ENCODE data around the gene SPRED1. TPM values are rescaled to one million over a fixed set of nuclear protein-coding genes. Genes with fewer than 3 reads are reported as not detected.

SPRED1 gene
- total and polyA plus RNA-seq, 2 of the 4 experiments (the other 2 are of a cell fraction) = 6.6 to 17.9 TPM

DNA sequence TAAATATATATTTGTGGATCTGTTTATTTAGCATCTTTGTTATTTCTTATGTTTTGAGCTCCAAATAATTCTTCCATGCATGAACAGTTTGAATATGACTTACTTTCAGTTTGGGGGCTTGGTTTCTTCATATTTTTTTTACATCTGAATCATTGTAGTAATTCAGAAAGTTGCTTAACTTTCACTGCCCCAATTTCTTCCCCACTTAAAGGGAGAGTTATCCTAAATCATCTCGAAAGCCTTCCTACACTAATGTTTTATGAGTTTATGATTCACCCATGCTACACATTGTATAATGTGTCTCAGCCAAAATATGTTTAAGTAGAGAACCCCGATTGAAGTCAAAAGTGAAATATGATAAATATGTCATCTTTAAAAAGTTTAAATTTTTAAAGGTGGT lies 47.8 kb downstream of the SPRED1 start:
- no TSS peak for BruUV-seq (replicated peaks)
- Histone ChIP-seq H3K4ac (ENCODE audit: low read depth, low read length) (no peak overlapping the region), H3K4me2 (ENCODE audit: low read depth, low read length) (peak overlapping the region; percentile 54), H2BK120ac (ENCODE audit: low read depth, low read length) (no peak overlapping the region), H3K18ac (ENCODE audit: low read depth, low read length) (no peak overlapping the region), H3K56ac (ENCODE audit: extremely low read depth, insufficient read depth, low read length) (no peak overlapping the region), H3K4me3 (ENCODE audit: insufficient read depth, low read depth, low read length) (no peak overlapping the region), H4K20me1 (ENCODE audit: insufficient read depth, low read length) (peaks cover 64% of the 10 kb centered on the region), H2BK20ac (ENCODE audit: low read depth, low read length) (no peak overlapping the region), H3K9me1 (ENCODE audit: insufficient read depth, low read length) (peaks cover 9% of the 10 kb centered on the region), H3K4me1 (ENCODE audit: control insufficient read depth, insufficient read depth, low read length) (peaks cover 4% of the 10 kb centered on the region), H3K36me3 (ENCODE audit: control insufficient read depth, insufficient read depth, low read length) (0 out of 2 replicates have a peak, but pooled peaks cover 2% of the 10 kb centered on the region), H3K79me1 (ENCODE audit: low read depth in 1 of 2, low read length in 2 of 2) (peaks cover 15 to 71% of the 10 kb centered on the region in 2 experiments), H2BK5ac (ENCODE audit: low read depth, low read length, poor library complexity, severe bottlenecking) (peak overlapping the region; percentile 29), H3K14ac (replicated peaks; ENCODE audit: low read depth, low read length) (no peak overlapping the region), H3K9me3 (ENCODE audit: control insufficient read depth, insufficient read depth, low read length) (no peaks in the 10 kb centered on the region), H2BK15ac (ENCODE audit: low read depth, low read length) (no peak overlapping the region), H2AFZ (replicated peaks; ENCODE audit: low read length, poor library complexity) (no peak overlapping the region), H3K27ac (ENCODE audit: insufficient read depth, low read length) (no peak overlapping the region), H4K5ac (ENCODE audit: low read depth, low read length) (no peak overlapping the region), H3K23ac (ENCODE audit: low read depth, low read length) (no peak overlapping the region), H2AK9ac (replicated peaks; ENCODE audit: low read depth, low read length, poor library complexity) (no peak overlapping the region), H4K91ac (ENCODE audit: insufficient read depth, low read depth, low read length) (no peak overlapping the region), H2AK5ac (ENCODE audit: low read depth, low read length) (no peak overlapping the region), H4K8ac (ENCODE audit: low read depth in 2 of 2, low read length in 2 of 2) (no peak overlapping the region), H3K27me3 (ENCODE audit: control insufficient read depth, insufficient read depth, low read length) (no peaks in the 10 kb centered on the region), H3K9ac (ENCODE audit: low read depth, low read length) (no peak overlapping the region)
- dilution Hi-C loops (cut with HindIII; ENCODE audit: low sequenced_read_pairs, unreplicated experiment) = no loop called here
- TF ChIP-seq FOS (IDR thresholded peaks at IDR 0.05; ENCODE audit: low read depth, low read length) (no peak), NFE2L2 (IDR thresholded peaks at IDR 0.05; ENCODE audit: low read depth, low read length) (0 out of 2 replicates have a peak, but pooled peaks have one; percentile 10), CEBPB (IDR thresholded peaks at IDR 0.05; ENCODE audit: low read depth, low read length) (peak; percentile 74)
- intact Hi-C loops (cut with micrococcal nuclease) = loop anchor here (5.0 kb wide), 1 partner anchor 47 kb away; no protein-coding TSS in a partner anchor
- ChIA-PET CTCF (no interaction called here), POLR2A (ENCODE audit: unreplicated experiment) (no interaction called here)
- ATAC-seq (ENCODE audit: low read depth) (no peak; the same call in 1 of the 2 replicates), DNase-seq (peak; percentile 34)
- in situ Hi-C loops (cut with MboI; ENCODE audit: low sequenced_read_pairs) = no loop called here
- no CpG with 5 or more reads among the region's 2 CpGs for WGBS, 2 experiments (ENCODE audit: extremely low coverage in 2 of 2, insufficient read length in 1 of 2)
